HG03139 (cell line): ENCODE data around the gene IL1RN.

Source experiments
- ATAC-seq: cut with Tn5 transposase; IDR thresholded peaks from one replicate; pipeline ENCODE4 v1.9.1; 2021; ENCODE audit not compliant: unreplicated experiment

The IL1RN gene

GRCh38 chr2:113127646-113128570, 510 bp downstream of the IL1RN start:
- no peak for ATAC-seq

GRCh38 chr2:113129519-113130078, 2.2 kb downstream of the IL1RN start:
- ATAC-seq: no peak

- no peak for ATAC-seq
Observed at GRCh38 chr2:113131352-113132185, 4.2 kb downstream of the IL1RN start.

- no peak for ATAC-seq
Observed at GRCh38 chr2:113132414-113133021, 5.1 kb downstream of the IL1RN start.

GRCh38 chr2:113133704-113134598, 6.6 kb downstream of the IL1RN start:
- ATAC-seq: no peak

GRCh38 chr2:113134717-113135116, 7.3 kb downstream of the IL1RN start:
- ATAC-seq: no peak

GRCh38 chr2:113135317-113135716, 7.9 kb downstream of the IL1RN start:
- no peak for ATAC-seq

- ATAC-seq: no peak
Observed at GRCh38 chr2:113136828-113137775, 9.7 kb downstream of the IL1RN start.

- no peak for ATAC-seq
Observed at GRCh38 chr2:113137827-113138226, 10.4 kb downstream of the IL1RN start.

- no peak for ATAC-seq
Observed at GRCh38 chr2:113138428-113139322, 11.3 kb downstream of the IL1RN start.

GRCh38 chr2:113141451-113141850, 14.1 kb downstream of the IL1RN start:
- no peak for ATAC-seq

- ATAC-seq: no peak
Observed at GRCh38 chr2:113142290-113142689, 14.9 kb downstream of the IL1RN start.

GRCh38 chr2:113144259-113144658, 16.9 kb downstream of the IL1RN start:
- no peak for ATAC-seq

- no peak for ATAC-seq
Observed at GRCh38 chr2:113148606-113149552, 21.5 kb downstream of the IL1RN start.

- no peak for ATAC-seq
Observed at GRCh38 chr2:113149553-113150257, 22.3 kb downstream of the IL1RN start.

GRCh38 chr2:113150258-113150601, 22.8 kb downstream of the IL1RN start:
- no peak for ATAC-seq
